ENCODE measurements around the gene ESRRG.

DNA sequence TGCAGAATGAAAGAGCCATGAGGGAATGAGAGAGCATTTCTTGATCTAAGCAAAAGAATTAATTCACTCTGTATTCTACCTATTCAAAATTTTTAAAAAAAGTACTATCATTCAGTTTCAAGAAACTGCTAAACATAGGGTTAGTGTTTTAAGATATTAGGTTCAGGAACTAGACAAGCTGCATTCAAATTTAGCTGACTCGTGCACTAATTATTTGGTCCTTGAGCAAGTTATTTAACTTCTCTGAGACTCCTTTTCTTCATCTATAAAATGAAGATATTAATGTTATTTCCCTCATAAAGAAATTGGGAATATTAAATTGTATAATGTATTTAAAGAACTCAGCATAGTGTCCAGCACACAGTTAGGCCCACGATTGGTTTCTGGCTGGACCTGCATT, 225.0 kb downstream of the ESRRG start:
- TF ChIP-seq EZH2 (IDR thresholded peaks at IDR 0.05; ENCODE audit: insufficient read depth, poor library complexity, severe bottlenecking) (no peak), EZH2phosphoT487 (IDR thresholded peaks at IDR 0.05; ENCODE audit: insufficient read depth, low read depth) (no peak)

All from GM23248 (cell line).